WTC11 (cell line): Measurements from ENCODE around the gene CCL26. TPM values are rescaled to one million over a fixed set of nuclear protein-coding genes. Genes with fewer than 3 reads are reported as not detected.
"Not testable (repeated sequence)": the region's sequence is repeated elsewhere in the genome, so short reads cannot be mapped to it uniquely, and the experiment has no call there.

Source experiments
- ATAC-seq: fragments of 200-7000 bp; cut with Tn5 transposase; 2 replicates; pipeline ENCODE4 v1.10.0; 2021; ENCODE audit warnings: mild to moderate bottlenecking, moderate library complexity
- CTCF ChIA-PET: fragments of 300-600 bp; sonication (Branson Sonifier 250); formaldehyde crosslinking; loops from one replicate; lab custom pipeline; 2021; ENCODE audit warnings: antibody characterized with exemption; lab: Charles Lee
- POLR2A ChIA-PET: fragments of 350-600 bp; sonication (Branson Sonifier 250); formaldehyde crosslinking; loops from one replicate; lab custom pipeline; 2021; ENCODE audit warnings: antibody characterized with exemption; lab: Charles Lee
- DNase-seq: peaks from one replicate; pipeline ENCODE4 v3.0.0; 2021; ENCODE audit warnings: low spot score
- H3K27ac Mint-ChIP-seq: 2 replicates; pipeline ENCODE4 v1.8.0; 2021; ENCODE audit warnings: mixed read lengths
- H3K27me3 Mint-ChIP-seq: 2 replicates; pipeline ENCODE4 v1.8.0; 2021; ENCODE audit warnings: low read depth, mild to moderate bottlenecking, moderate library complexity, mixed read lengths
- H3K36me3 Mint-ChIP-seq: 2 replicates; pipeline ENCODE4 v1.8.0; 2021; ENCODE audit warnings: mixed read lengths
- H3K4me1 Mint-ChIP-seq: 2 replicates; pipeline ENCODE4 v1.8.0; 2022; ENCODE audit warnings: mixed read lengths
- H3K4me3 Mint-ChIP-seq: 2 replicates; pipeline ENCODE4 v1.8.0; 2021; ENCODE audit warnings: mild to moderate bottlenecking, moderate library complexity, mixed read lengths
- H3K9me3 Mint-ChIP-seq: 2 replicates; pipeline ENCODE4 v1.8.0; 2021; ENCODE audit warnings: mixed read lengths
- CTCF ChIP-seq: fragments of 200-600 bp; IDR thresholded peaks from 2 replicates; pipeline ENCODE4 v1.8.0; 2022; ENCODE audit warnings: antibody characterized with exemption
- E2F1 ChIP-seq: sonication (generic); formaldehyde crosslinking; IDR thresholded peaks from 2 replicates; pipeline ENCODE4 v1.8.0; 2022; ENCODE audit warnings: mild to moderate bottlenecking, missing genetic modification reagents
- E2F4 ChIP-seq: sonication (generic); formaldehyde crosslinking; IDR thresholded peaks from 2 replicates; pipeline ENCODE4 v1.8.1; 2022; ENCODE audit warnings: low read depth, mild to moderate bottlenecking, moderate library complexity, missing genetic modification reagents, borderline replicate concordance
- EMX1 ChIP-seq: fragments of 250-450 bp; sonication (Bioruptor Pico); IDR thresholded peaks from 2 replicates; pipeline ENCODE4 v1.8.0; 2021; ENCODE audit warnings: mild to moderate bottlenecking
- FOXK1 ChIP-seq: sonication (generic); formaldehyde crosslinking; IDR thresholded peaks from 2 replicates; pipeline ENCODE4 v1.8.0; 2022; ENCODE audit warnings: mild to moderate bottlenecking, moderate library complexity, missing genetic modification reagents
- GRHL2 ChIP-seq: fragments of 250-450 bp; sonication (Bioruptor Pico); IDR thresholded peaks from 2 replicates; pipeline ENCODE4 v1.8.0; 2022; ENCODE audit warnings: mild to moderate bottlenecking, moderate library complexity; ENCODE audit not compliant: insufficient replicate concordance, severe bottlenecking
- GTF2I ChIP-seq: fragments of 250-450 bp; sonication (Bioruptor Pico); conservative IDR thresholded peaks from 2 replicates; pipeline ENCODE4 v1.4.0; 2021; ENCODE audit warnings: mild to moderate bottlenecking
- IRF2 ChIP-seq: sonication (generic); formaldehyde crosslinking; IDR thresholded peaks from 2 replicates; pipeline ENCODE4 v1.8.0; 2022; ENCODE audit warnings: low read depth, missing genetic modification reagents, borderline replicate concordance
- MAX ChIP-seq: sonication (generic); formaldehyde crosslinking; IDR thresholded peaks from 2 replicates; pipeline ENCODE4 v1.8.0; 2022; ENCODE audit warnings: mild to moderate bottlenecking, missing genetic modification reagents
- MLX ChIP-seq: sonication (generic); formaldehyde crosslinking; IDR thresholded peaks from 2 replicates; pipeline ENCODE4 v1.8.1; 2023; ENCODE audit warnings: mild to moderate bottlenecking, missing genetic modification reagents, moderate library complexity
- MXD4 ChIP-seq: fragments of 250-450 bp; sonication (Bioruptor Pico); IDR thresholded peaks from 2 replicates; pipeline ENCODE4 v1.8.0; 2021; ENCODE audit warnings: mild to moderate bottlenecking, moderate library complexity, borderline replicate concordance
- MYBL2 ChIP-seq: sonication (generic); formaldehyde crosslinking; IDR thresholded peaks from 2 replicates; pipeline ENCODE4 v1.8.1; 2023; ENCODE audit warnings: mild to moderate bottlenecking, moderate library complexity, missing genetic modification reagents
- NFE2L1 ChIP-seq: sonication (generic); formaldehyde crosslinking; IDR thresholded peaks from 2 replicates; pipeline ENCODE4 v1.8.1; 2023; ENCODE audit warnings: missing genetic modification reagents
- OVOL2 ChIP-seq: fragments of 250-450 bp; sonication (Bioruptor Pico); IDR thresholded peaks from 2 replicates; pipeline ENCODE4 v1.9.0; 2021; ENCODE audit warnings: mild to moderate bottlenecking, borderline replicate concordance
- PREB ChIP-seq: sonication (generic); formaldehyde crosslinking; IDR thresholded peaks from 2 replicates; pipeline ENCODE4 v1.8.1; 2022; ENCODE audit warnings: mild to moderate bottlenecking, missing genetic modification reagents, moderate library complexity, borderline replicate concordance
- RELA ChIP-seq: sonication (generic); formaldehyde crosslinking; IDR thresholded peaks from 2 replicates; pipeline ENCODE4 v1.8.1; 2022; ENCODE audit warnings: missing genetic modification reagents, mild to moderate bottlenecking, borderline replicate concordance
- SOX15 ChIP-seq: fragments of 250-450 bp; sonication (Bioruptor Pico); IDR thresholded peaks from 2 replicates; pipeline ENCODE4 v1.9.0; 2021; ENCODE audit warnings: mild to moderate bottlenecking
- SP1 ChIP-seq: sonication (generic); formaldehyde crosslinking; conservative IDR thresholded peaks from 2 replicates; pipeline ENCODE4 v1.8.1; 2022; ENCODE audit warnings: missing genetic modification reagents
- ZBTB43 ChIP-seq: sonication (generic); formaldehyde crosslinking; IDR thresholded peaks from 2 replicates; pipeline ENCODE4 v1.8.1; 2023; ENCODE audit warnings: mild to moderate bottlenecking, missing genetic modification reagents
- ZNF219 ChIP-seq: sonication (generic); formaldehyde crosslinking; IDR thresholded peaks from 2 replicates; pipeline ENCODE4 v1.8.0; 2023; ENCODE audit warnings: missing genetic modification reagents, mild to moderate bottlenecking, borderline replicate concordance
- total RNA-seq: library from RNA; stranded (reverse); gene quantifications from 3 replicates; pipeline ENCODE4 v1.2.3, GENCODE V29; 2021

The CCL26 gene
- total RNA-seq, 1 experiment from 2014 or later: 9.8 TPM

- no peak for DNase-seq
- Mint-ChIP-seq H3K9me3 (no peaks in the 10 kb centered on the region), H3K4me1 (peaks cover 31% of the 10 kb centered on the region), H3K4me3 (no peak overlapping the region), H3K27me3 (no peaks in the 10 kb centered on the region; the same call in 1 of the 2 replicates), H3K27ac (peak overlapping the region; percentile 75), H3K36me3 (no peaks in the 10 kb centered on the region)
- CTCF ChIA-PET: no interaction called here
- TF ChIP-seq PREB (CRISPR knock-in tag) (no peak), SOX15 (CRISPR knock-in tag) (no peak), GTF2I (CRISPR knock-in tag) (no peak), RELA (CRISPR knock-in tag) (no peak), FOXK1 (CRISPR knock-in tag) (no peak), SP1 (CRISPR knock-in tag) (no peak), MYBL2 (CRISPR knock-in tag) (no peak), E2F1 (no peak), ZNF219 (no peak), CTCF (no peak), E2F4 (no peak), MLX (no peak), NFE2L1 (no peak), MXD4 (no peak), MAX (no peak), GRHL2 (CRISPR knock-in tag) (no peak)
- POLR2A ChIA-PET: no interaction called here
- ATAC-seq: no peak
These were observed 42.1 kb downstream of the CCL26 start for GRCh38 chr7:75729851-75730274.

- Mint-ChIP-seq H3K27ac (peak overlapping the region; percentile 83; the same call in 1 of the 2 replicates), H3K9me3 (no peaks in the 10 kb centered on the region), H3K27me3 (no peaks in the 10 kb centered on the region; the same call in 1 of the 2 replicates), H3K36me3 (no peaks in the 10 kb centered on the region), H3K4me1 (peaks cover 27% of the 10 kb centered on the region), H3K4me3 (no peak overlapping the region)
- no peak for TF ChIP-seq EMX1 (CRISPR knock-in tag)
- TF ChIP-seq ZBTB43 (CRISPR knock-in tag): no peak
- no peak for TF ChIP-seq OVOL2 (CRISPR knock-in tag)
- no peak for TF ChIP-seq IRF2 (CRISPR knock-in tag)
- ATAC-seq (peak; percentile 80), DNase-seq (no peak)
- ChIA-PET CTCF (interaction anchor here (0.9 to 1.1 kb wide), 2 partner anchors 12 to 15 kb away, joined by 3 to 7 read pairs; no protein-coding TSS in a partner anchor), POLR2A (interaction anchor here (0.6 kb wide), 1 partner anchor 26 kb away, joined by 4 read pairs; no protein-coding TSS in a partner anchor)
These were observed 44.0 kb downstream of the CCL26 start for GRCh38 chr7:75727881-75728593.

GRCh38 chr7:75727351-75727750, 44.7 kb downstream of the CCL26 start:
- DNase-seq, H3K27ac Mint-ChIP-seq, POLR2A ChIA-PET, H3K27me3 Mint-ChIP-seq, H3K36me3 Mint-ChIP-seq, H3K9me3 Mint-ChIP-seq, H3K4me3 Mint-ChIP-seq, ATAC-seq, CTCF ChIA-PET: not testable (repeated sequence)
- peaks cover 27% of the 10 kb centered on the region for H3K4me1 Mint-ChIP-seq
